Spleen (tissue), 11 donors: ENCODE results near the gene SPRYD4. TPM values are rescaled to one million over a fixed set of nuclear protein-coding genes. Genes with fewer than 3 reads are reported as not detected.

ENCODE experiments used
- DNase-seq: peaks from one replicate; pipeline ENCODE4 v3.0.0-alpha.2; 2020
- H3K27ac ChIP-seq, 8 donors: fragments of 200-600 bp; sonication (generic) in 7 of 8; 1 replicate in 4 of 8; 2 replicates in 4 of 8; pipeline versions ENCODE4 v1.5.0 to v1.8.0; 2016 to 2021; ENCODE audit warnings: inconsistent platforms in 4 of 8, mild to moderate bottlenecking in 4 of 8, moderate library complexity in 1 of 8
- H3K27me3 ChIP-seq, 7 donors: fragments of 200-600 bp; sonication (generic) in 6 of 7; replicated peaks in 1 of 7; 1 replicate in 4 of 7; 2 replicates in 3 of 7; pipeline versions ENCODE4 v1.5.0 to v1.8.0; 2016 to 2021; ENCODE audit warnings: inconsistent platforms in 3 of 7, mild to moderate bottlenecking in 1 of 7
- H3K36me3 ChIP-seq, 6 donors: fragments of 200-600 bp; sonication (generic) in 5 of 6; 1 replicate in 4 of 6; 2 replicates in 2 of 6; pipeline versions ENCODE4 v1.5.0 to v1.8.0; 2016 to 2021; ENCODE audit warnings: inconsistent platforms in 2 of 6
- H3K4me1 ChIP-seq, 6 donors: fragments of 200-600 bp; sonication (generic) in 5 of 6; 1 replicate in 3 of 6; 2 replicates in 3 of 6; pipeline versions ENCODE4 v1.5.0 to v1.8.0; 2016 to 2021; ENCODE audit warnings: inconsistent platforms in 3 of 6
- H3K4me3 ChIP-seq, 8 donors: fragments of 200-600 bp; sonication (generic) in 7 of 8; 1 replicate in 4 of 8; 2 replicates in 4 of 8; pipeline versions ENCODE4 v1.5.0 to v1.8.0; 2016 to 2021; ENCODE audit warnings: inconsistent platforms in 4 of 8, mild to moderate bottlenecking in 4 of 8, moderate library complexity in 2 of 8
- H3K9me3 ChIP-seq, 8 donors: fragments of 200-600 bp; sonication (generic) in 7 of 8; 1 replicate in 4 of 8; 2 replicates in 4 of 8; pipeline versions ENCODE4 v1.5.0 to v1.8.0; 2016 to 2021; ENCODE audit warnings: inconsistent platforms in 4 of 8
- CTCF ChIP-seq, 11 experiments: fragments of 200-600 bp in 7 of 11; fragments of 450-650 bp in 4 of 11; sonication (generic) in 4 of 11; IDR thresholded peaks in 8 of 11; conservative IDR thresholded peaks in 3 of 11; 1 replicate in 7 of 11; 2 replicates in 4 of 11; pipeline versions ENCODE4 v1.4.0 to v1.8.0; 2016 to 2021; ENCODE audit warnings: antibody characterized with exemption in 11 of 11, inconsistent platforms in 4 of 11, mild to moderate bottlenecking in 1 of 11
- POLR2A ChIP-seq, 3 donors: fragments of 450-650 bp; IDR thresholded peaks; one replicate each; pipeline ENCODE4 v1.5.1; 2017; ENCODE audit warnings: antibody characterized with exemption in 3 of 3, mild to moderate bottlenecking in 1 of 3
- POLR2AphosphoS5 ChIP-seq, 3 donors: sonication (generic); formaldehyde crosslinking; IDR thresholded peaks; one replicate each; pipeline ENCODE4 v1.5.1; 2017; ENCODE audit warnings: antibody characterized with exemption in 3 of 3
- WGBS, 5 donors: extraction: QIAGEN DNeasy Blood & Tissue Kit in 3 of 5; methylation state at CpG; one replicate each; pipeline versions ENCODE4 v1.1.5 to v1.1.7; 2013 to 2018; 5-methylcytosine and 5-hydroxymethylcytosine counted together
- intact Hi-C: fragments of 100-400 bp; cut with DNase I; formaldehyde crosslinking; loops from one replicate; pipeline ENCODE4 v1.15.0; 2023; ENCODE audit warnings: low total_unique reads
- polyA plus RNA-seq, 3 donors: library from polyadenylated mRNA; stranded (reverse); fragments of 200-250 nt; gene quantifications; one replicate each; pipeline ENCODE4 v1.2.1, GENCODE V29; 2013
- total RNA-seq, 7 donors: library from RNA; depleted of rRNA in 3 of 7; stranded (reverse); fragments of >200 nt in 3 of 7; fragmentation: NEBNext Ultra II Directional in 4 of 7; extraction: Animal tissue kit (Norgen Biotek cat#: 25700) in 4 of 7; gene quantifications; one replicate each; pipeline versions ENCODE4 v1.1.0 to v1.2.1, GENCODE V29; 2016 to 2021
- donor health status: healthy with polysubstance abuse.
- donor health status: DM: no; HTN: no; CAD: no; lungs with moderate emphysema.
- donor health status: DM: no; HTN: no; CAD: no.
- donor health status: Bipolar disorder and iron deficiency.
- donor health status: healthy.
- donor health status: DM: no; HTN: no; CAD: no.
- donor health status: DM: yes; HTN: yes; CAD: no.

Gene SPRYD4
- total and polyA plus RNA-seq, 10 donors: 1.4 to 4.9 (median 3.7) TPM

GRCh38 chr12:56425940-56426438, 42.4 kb upstream of the SPRYD4 start:
- TF ChIP-seq POLR2AphosphoS5 (IDR thresholded peaks at IDR 0.05) (no peak), CTCF (IDR thresholded peaks at IDR 0.05 in 8 of 11, conservative IDR thresholded peaks at IDR 0.05 in 3 of 11) (no peak), POLR2A (IDR thresholded peaks at IDR 0.05) (no peak)

DNA sequence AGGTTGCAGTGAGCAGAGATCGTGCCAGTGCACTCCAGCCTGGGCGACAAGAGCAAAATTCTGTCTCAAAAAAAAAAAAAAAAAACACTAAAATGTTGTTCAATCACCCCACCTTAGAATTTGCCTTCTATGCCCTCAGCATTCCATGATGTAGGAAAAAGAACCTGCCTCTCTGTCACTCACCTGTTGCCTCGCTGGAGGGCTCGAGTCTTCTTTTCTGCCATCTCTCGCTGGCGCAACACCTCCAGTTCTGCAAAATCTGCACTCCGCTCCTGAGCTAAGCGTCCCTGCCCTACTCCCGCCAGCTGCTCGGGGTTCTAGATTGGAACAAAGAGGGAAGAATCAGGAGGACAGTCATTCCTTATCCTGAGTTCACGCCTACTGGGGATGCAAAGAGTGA, 37.1 kb upstream of the SPRYD4 start:
- intact Hi-C loops: no loop called here
- Histone ChIP-seq H3K4me3 (no peak overlapping the region), H3K9me3 (no peaks in the 10 kb centered on the region), H3K27ac (no peak overlapping the region), H3K27me3 (no peaks in the 10 kb centered on the region), H3K4me1 (no peaks in the 10 kb centered on the region), H3K36me3 (peaks cover 6 to 78% (median 43%) of the 10 kb centered on the region in 6 donors)
- 93 to 97% (median 97%) methylated on average over 11 of the region's 11 CpGs for WGBS, 5 donors
- DNase-seq: no peak
- TF ChIP-seq POLR2AphosphoS5 (IDR thresholded peaks at IDR 0.05) (no peak), CTCF (IDR thresholded peaks at IDR 0.05 in 8 of 11, conservative IDR thresholded peaks at IDR 0.05 in 3 of 11) (no peak), POLR2A (IDR thresholded peaks at IDR 0.05) (no peak)

More at GRCh38 chr12:56425940-56426438, 42.4 kb upstream of the SPRYD4 start:
- Histone ChIP-seq H3K27ac (no peak overlapping the region), H3K4me3 (no peak overlapping the region), H3K9me3 (no peaks in the 10 kb centered on the region), H3K36me3 (peaks cover 6 to 98% (median 62%) of the 10 kb centered on the region in 6 donors), H3K4me1 (no peaks in the 10 kb centered on the region), H3K27me3 (no peaks in the 10 kb centered on the region)
- DNase-seq: no peak
- intact Hi-C loops: no loop called here
- 57 to 65% (median 63%) methylated on average over 3 of the region's 3 CpGs for whole genome bisulfite sequencing, 5 donors

DNA sequence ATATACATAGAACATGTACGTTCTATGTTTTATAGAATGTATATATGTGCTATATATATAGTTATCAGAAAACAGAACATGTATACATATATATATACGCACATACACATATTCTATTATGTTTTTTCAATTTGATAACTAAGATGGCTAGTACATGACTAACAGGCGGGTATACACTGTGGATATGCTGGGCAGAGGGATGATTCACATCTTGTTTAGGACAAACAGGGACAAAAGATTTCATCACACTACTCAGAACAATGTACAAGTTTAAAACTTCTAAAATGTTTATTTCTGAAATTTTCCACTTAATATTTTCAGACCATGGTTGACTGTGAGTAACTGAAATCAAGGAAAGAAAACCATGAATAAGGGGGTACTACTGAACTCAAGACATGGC, 36.5 kb upstream of the SPRYD4 start:
- Histone ChIP-seq H3K4me1 (no peaks in the 10 kb centered on the region), H3K9me3 (no peaks in the 10 kb centered on the region), H3K4me3 (no peak overlapping the region), H3K36me3 (peaks cover 6 to 72% (median 42%) of the 10 kb centered on the region in 6 donors), H3K27ac (no peak overlapping the region), H3K27me3 (no peaks in the 10 kb centered on the region)
- WGBS, 5 donors: 94 to 98% (median 97%) methylated on average over 3 of the region's 3 CpGs
- TF ChIP-seq POLR2A (IDR thresholded peaks at IDR 0.05): no peak
- TF ChIP-seq POLR2AphosphoS5 (IDR thresholded peaks at IDR 0.05): no peak
- no peak for TF ChIP-seq CTCF (IDR thresholded peaks at IDR 0.05 in 8 of 11, conservative IDR thresholded peaks at IDR 0.05 in 3 of 11)
- intact Hi-C loops: no loop called here
- no peak for DNase-seq

DNA sequence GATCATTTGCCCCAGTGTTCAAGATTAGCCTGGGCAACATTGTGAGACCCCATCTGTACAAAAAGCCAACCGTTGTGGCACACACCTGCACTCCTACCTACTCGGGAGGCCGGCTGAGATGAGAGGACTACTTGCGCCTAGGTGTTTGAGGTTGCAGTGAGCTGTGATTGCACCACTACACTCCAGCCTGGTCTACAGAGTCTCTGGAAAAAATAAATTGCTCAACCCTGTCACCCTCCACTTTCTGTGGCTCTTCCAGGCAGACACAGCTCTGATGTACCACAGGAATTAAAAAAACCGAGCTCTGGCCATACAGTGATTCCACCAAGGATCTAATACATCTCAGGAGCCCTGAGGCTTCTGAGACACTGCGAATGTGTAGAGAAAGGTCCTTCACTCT, 33.5 kb upstream of the SPRYD4 start:
- TF ChIP-seq POLR2A (IDR thresholded peaks at IDR 0.05) (no peak), CTCF (IDR thresholded peaks at IDR 0.05 in 8 of 11, conservative IDR thresholded peaks at IDR 0.05 in 3 of 11) (no peak)
- 84 to 92% (median 90%) methylated on average over 6 of the region's 6 CpGs for WGBS, 5 donors
- Histone ChIP-seq H3K27me3 (no peaks in the 10 kb centered on the region), H3K36me3 (peaks cover 0 to 43% (median 22%) of the 10 kb centered on the region in 6 donors), H3K4me3 (no peak overlapping the region), H3K4me1 (no peaks in the 10 kb centered on the region), H3K9me3 (no peaks in the 10 kb centered on the region), H3K27ac (no peak overlapping the region)
- DNase-seq: no peak
- intact Hi-C loops: no loop called here
